ENCODE results near the gene RGS11. TPM values are rescaled to one million over a fixed set of nuclear protein-coding genes. Genes with fewer than 3 reads are reported as not detected.
"Not testable (repeated sequence)": the region's sequence is repeated elsewhere in the genome, so short reads cannot be mapped to it uniquely, and the experiment has no call there.

RGS11 gene
- total RNA-seq, 1 donor from 2014 or later: 16.4 TPM

GRCh38 chr16:259226-259625 lies 16.5 kb downstream of the RGS11 start:
- Histone ChIP-seq H3K9me3 (replicated peaks) (no peaks in the 10 kb centered on the region), H3K4me1 (no peaks in the 10 kb centered on the region), H3K27ac (replicated peaks) (no peak overlapping the region), H3K36me3 (peaks cover 90% of the 10 kb centered on the region), H3K4me3 (no peak overlapping the region), H3K27me3 (ENCODE audit: low read depth) (no peaks in the 10 kb centered on the region)
- TF ChIP-seq CTCF (IDR thresholded peaks at IDR 0.05; ENCODE audit: borderline replicate concordance): no peak
- no peak for DNase-seq
- intact Hi-C loops (cut with micrococcal nuclease): no loop called here

- H3K27ac ChIP-seq (replicated peaks); intact Hi-C loops (cut with micrococcal nuclease); H3K4me3 ChIP-seq; DNase-seq; H3K27me3 ChIP-seq (ENCODE audit: low read depth); H3K9me3 ChIP-seq (replicated peaks): not testable (repeated sequence)
- peaks cover 11% of the 10 kb centered on the region for H3K4me1 ChIP-seq
- peaks cover 87% of the 10 kb centered on the region for H3K36me3 ChIP-seq
Measured at GRCh38 chr16:258091-258490, 17.7 kb downstream of the RGS11 start.

GRCh38 chr16:255183-255582 lies 20.6 kb downstream of the RGS11 start:
- Histone ChIP-seq H3K27me3 (ENCODE audit: low read depth) (no peaks in the 10 kb centered on the region), H3K4me3 (no peak overlapping the region), H3K9me3 (replicated peaks) (no peaks in the 10 kb centered on the region), H3K4me1 (peaks cover 20% of the 10 kb centered on the region), H3K27ac (replicated peaks) (no peak overlapping the region), H3K36me3 (peaks cover 66% of the 10 kb centered on the region)
- intact Hi-C loops (cut with micrococcal nuclease): no loop called here
- no peak for TF ChIP-seq CTCF (IDR thresholded peaks at IDR 0.05; ENCODE audit: borderline replicate concordance)
- no peak for DNase-seq

GRCh38 chr16:254461-254860 lies 21.3 kb downstream of the RGS11 start:
- peaks cover 66% of the 10 kb centered on the region for H3K36me3 ChIP-seq
- intact Hi-C loops (cut with micrococcal nuclease): no loop called here
- H3K27me3 ChIP-seq (ENCODE audit: low read depth): no peaks in the 10 kb centered on the region
- no peak for DNase-seq
- H3K4me1 ChIP-seq: peaks cover 20% of the 10 kb centered on the region
- TF ChIP-seq CTCF (IDR thresholded peaks at IDR 0.05; ENCODE audit: borderline replicate concordance): no peak
- no peaks in the 10 kb centered on the region for H3K9me3 ChIP-seq (replicated peaks)
- no peak overlapping the region for H3K27ac ChIP-seq (replicated peaks)
- no peak overlapping the region for H3K4me3 ChIP-seq

- no peak for TF ChIP-seq CTCF (IDR thresholded peaks at IDR 0.05; ENCODE audit: borderline replicate concordance)
- Histone ChIP-seq H3K27ac (replicated peaks) (peak overlapping the region; percentile 29), H3K9me3 (replicated peaks) (no peaks in the 10 kb centered on the region), H3K36me3 (peaks cover 66% of the 10 kb centered on the region), H3K27me3 (ENCODE audit: low read depth) (no peaks in the 10 kb centered on the region), H3K4me3 (no peak overlapping the region), H3K4me1 (peaks cover 20% of the 10 kb centered on the region)
- DNase-seq: no peak
- intact Hi-C loops (cut with micrococcal nuclease): no loop called here
Measured at GRCh38 chr16:253833-254232, 21.9 kb downstream of the RGS11 start.

GRCh38 chr16:252366-253337 lies 23.1 kb downstream of the RGS11 start:
- peaks cover 66% of the 10 kb centered on the region for H3K36me3 ChIP-seq
- H3K27ac ChIP-seq (replicated peaks): peak overlapping the region; percentile 62
- TF ChIP-seq CTCF (IDR thresholded peaks at IDR 0.05; ENCODE audit: borderline replicate concordance): no peak
- no peak for DNase-seq
- H3K4me3 ChIP-seq: peak overlapping the region; percentile 49
- intact Hi-C loops (cut with micrococcal nuclease): no loop called here
- H3K27me3 ChIP-seq (ENCODE audit: low read depth): no peaks in the 10 kb centered on the region
- H3K4me1 ChIP-seq: peaks cover 20% of the 10 kb centered on the region
- no peaks in the 10 kb centered on the region for H3K9me3 ChIP-seq (replicated peaks)

Measured in left ventricle myocardium inferior (tissue), 1 donor.